IMR-90 (cell line): ENCODE data around the gene MRPS21. TPM values are rescaled to one million over a fixed set of nuclear protein-coding genes. Genes with fewer than 3 reads are reported as not detected.

Experiments used
- ATAC-seq: fragments of 200-7000 bp; cut with Tn5 transposase; 2 replicates; pipeline ENCODE4 v1.9.1; 2020; ENCODE audit warnings: low read depth, mild to moderate bottlenecking, moderate library complexity
- BruUV-seq: library from RNA; stranded (reverse); fragments of 400-500 nt; replicated peaks from 2 replicates; lab custom pipeline; 2021; lab: Mats Ljungman, UMichigan
- CTCF ChIA-PET: fragments of 300-600 bp; formaldehyde crosslinking; extraction: SDS; loops from one replicate; lab custom pipeline; 2021; ENCODE audit warnings: antibody characterized with exemption; lab: Yijun Ruan, JAX
- POLR2A ChIA-PET: fragments of 300-600 bp; sonication (Branson Sonifier 250); formaldehyde crosslinking; loops from one replicate; lab custom pipeline; 2022; ENCODE audit warnings: antibody characterized with exemption; ENCODE audit not compliant: unreplicated experiment; lab: Charles Lee
- DNase-seq: peaks from one replicate; pipeline ENCODE4 v3.0.0; 2013
- H2AFZ ChIP-seq: replicated peaks from 2 replicates; pipeline ENCODE3; 2013; ENCODE audit warnings: low read length, mild to moderate bottlenecking; ENCODE audit not compliant: poor library complexity
- H2AK5ac ChIP-seq: 2 replicates; pipeline ENCODE4 v1.6.1; 2013; ENCODE audit warnings: low read depth, low read length, inconsistent platforms
- H2AK9ac ChIP-seq: replicated peaks from 2 replicates; pipeline ENCODE3; 2013; ENCODE audit warnings: mild to moderate bottlenecking, low read depth, low read length, moderate library complexity; ENCODE audit not compliant: poor library complexity
- H2BK120ac ChIP-seq: 2 replicates; pipeline ENCODE4 v1.6.1; 2013; ENCODE audit warnings: low read depth, low read length, inconsistent platforms
- H2BK15ac ChIP-seq: 3 replicates; pipeline ENCODE4 v1.6.1; 2013; ENCODE audit warnings: low read depth, low read length, inconsistent platforms
- H2BK20ac ChIP-seq: 2 replicates; pipeline ENCODE4 v1.6.1; 2013; ENCODE audit warnings: low read depth, mild to moderate bottlenecking, inconsistent platforms, low read length, moderate library complexity
- H2BK5ac ChIP-seq: 2 replicates; pipeline ENCODE4 v1.6.1; 2013; ENCODE audit warnings: mild to moderate bottlenecking, low read depth, low read length, inconsistent platforms; ENCODE audit not compliant: poor library complexity, severe bottlenecking
- H3K14ac ChIP-seq: replicated peaks from 2 replicates; pipeline ENCODE4 v1.6.1; 2013; ENCODE audit warnings: low read depth, low read length, inconsistent platforms
- H3K18ac ChIP-seq: 2 replicates; pipeline ENCODE4 v1.6.1; 2013; ENCODE audit warnings: low read depth, low read length, control low read depth
- H3K23ac ChIP-seq: 2 replicates; pipeline ENCODE4 v1.6.1; 2013; ENCODE audit warnings: low read depth, low read length, inconsistent platforms
- H3K27ac ChIP-seq: 2 replicates; pipeline ENCODE4 v1.5.1; 2013; ENCODE audit warnings: mild to moderate bottlenecking, control low read depth, low read length; ENCODE audit not compliant: insufficient read depth
- H3K27me3 ChIP-seq: 2 replicates; pipeline ENCODE4 v1.6.1; 2013; ENCODE audit warnings: low read length; ENCODE audit not compliant: control insufficient read depth, insufficient read depth
- H3K36me3 ChIP-seq: 2 replicates; pipeline ENCODE4 v1.6.1; 2013; ENCODE audit warnings: low read length, mixed read lengths; ENCODE audit not compliant: control insufficient read depth, insufficient read depth
- H3K4ac ChIP-seq: 2 replicates; pipeline ENCODE4 v1.6.1; 2013; ENCODE audit warnings: low read depth, low read length, inconsistent platforms
- H3K4me1 ChIP-seq: 2 replicates; pipeline ENCODE4 v1.6.1; 2013; ENCODE audit warnings: low read length, mixed read lengths; ENCODE audit not compliant: control insufficient read depth, insufficient read depth
- H3K4me2 ChIP-seq: 2 replicates; pipeline ENCODE4 v1.6.1; 2013; ENCODE audit warnings: low read depth, mild to moderate bottlenecking, control low read depth, low read length, moderate library complexity
- H3K4me3 ChIP-seq: 2 replicates; pipeline ENCODE4 v1.5.1; 2013; ENCODE audit warnings: low read depth, mild to moderate bottlenecking, control low read depth, low read length, moderate library complexity; ENCODE audit not compliant: insufficient read depth
- H3K56ac ChIP-seq: 2 replicates; pipeline ENCODE4 v1.6.1; 2013; ENCODE audit warnings: low read length, inconsistent platforms; ENCODE audit not compliant: insufficient read depth; ENCODE audit errors: extremely low read depth
- H3K79me1 ChIP-seq, 2 experiments: 2 replicates each; pipeline ENCODE4 v1.6.1; 2013; ENCODE audit warnings: low read length in 2 of 2, inconsistent platforms in 1 of 2, low read depth in 1 of 2
- H3K9ac ChIP-seq: 2 replicates; pipeline ENCODE4 v1.6.1; 2013; ENCODE audit warnings: low read depth, low read length, control low read depth
- H3K9me1 ChIP-seq: 2 replicates; pipeline ENCODE4 v1.6.1; 2013; ENCODE audit warnings: low read length, inconsistent platforms; ENCODE audit not compliant: insufficient read depth
- H3K9me3 ChIP-seq: 2 replicates; pipeline ENCODE4 v1.6.1; 2013; ENCODE audit warnings: low read length; ENCODE audit not compliant: control insufficient read depth, insufficient read depth
- H4K20me1 ChIP-seq: 2 replicates; pipeline ENCODE4 v1.6.1; 2013; ENCODE audit warnings: low read length, inconsistent platforms; ENCODE audit not compliant: insufficient read depth
- H4K5ac ChIP-seq: 2 replicates; pipeline ENCODE4 v1.6.1; 2013; ENCODE audit warnings: mild to moderate bottlenecking, low read depth, low read length, control low read depth
- H4K8ac ChIP-seq, 2 experiments: 2 replicates each; pipeline ENCODE4 v1.6.1; 2013; ENCODE audit warnings: low read depth in 2 of 2, low read length in 2 of 2, control low read depth in 1 of 2, inconsistent platforms in 1 of 2
- H4K91ac ChIP-seq: 2 replicates; pipeline ENCODE4 v1.6.1; 2013; ENCODE audit warnings: low read depth, low read length, inconsistent platforms; ENCODE audit not compliant: insufficient read depth
- BHLHE40 ChIP-seq: fragments of 150-350 bp; IDR thresholded peaks from 2 replicates; pipeline ENCODE4 v1.6.1; 2016; ENCODE audit warnings: mild to moderate bottlenecking, low read depth, low read length
- CEBPB ChIP-seq: IDR thresholded peaks from 2 replicates; pipeline ENCODE4 v1.6.1; 2012; ENCODE audit warnings: low read depth, low read length, improper control_type of control experiment
- CHD1 ChIP-seq: IDR thresholded peaks from 2 replicates; pipeline ENCODE4 v1.6.1; 2012; ENCODE audit warnings: low read depth, low read length, improper control_type of control experiment
- CTCF ChIP-seq: conservative IDR thresholded peaks from 2 replicates; pipeline ENCODE4 v1.5.1; 2012; ENCODE audit warnings: mild to moderate bottlenecking, low read depth, low read length, improper control_type of control experiment
- FOS ChIP-seq: fragments of 150-350 bp; IDR thresholded peaks from 2 replicates; pipeline ENCODE4 v1.6.1; 2016; ENCODE audit warnings: low read depth, low read length
- MAFK ChIP-seq: IDR thresholded peaks from 2 replicates; pipeline ENCODE4 v1.6.1; 2012; ENCODE audit warnings: low read depth, low read length, improper control_type of control experiment
- NFE2L2 ChIP-seq: fragments of 150-350 bp; IDR thresholded peaks from 2 replicates; pipeline ENCODE4 v1.6.1; 2016; ENCODE audit warnings: low read depth, mild to moderate bottlenecking, low read length
- POLR2A ChIP-seq: IDR thresholded peaks from 2 replicates; pipeline ENCODE4 v1.6.1; 2012; ENCODE audit warnings: mild to moderate bottlenecking, low read depth, low read length
- RAD21 ChIP-seq: IDR thresholded peaks from 2 replicates; pipeline ENCODE4 v1.6.1; 2012; ENCODE audit warnings: low read length, improper control_type of control experiment
- RCOR1 ChIP-seq: IDR thresholded peaks from 2 replicates; pipeline ENCODE4 v1.6.1; 2012; ENCODE audit warnings: mild to moderate bottlenecking, low read length, improper control_type of control experiment; ENCODE audit not compliant: insufficient replicate concordance
- RFX5 ChIP-seq: IDR thresholded peaks from 2 replicates; pipeline ENCODE4 v1.8.0; 2012; ENCODE audit warnings: low read depth, mild to moderate bottlenecking, low read length, moderate library complexity
- SMC3 ChIP-seq: fragments of 150-350 bp; IDR thresholded peaks from 2 replicates; pipeline ENCODE4 v1.6.1; 2016; ENCODE audit warnings: low read depth, mild to moderate bottlenecking, antibody characterized with exemption, low read length, moderate library complexity
- USF2 ChIP-seq: fragments of 150-350 bp; IDR thresholded peaks from 2 replicates; pipeline ENCODE4 v1.6.1; 2017; ENCODE audit warnings: mild to moderate bottlenecking, antibody characterized with exemption, low read length, low read depth
- WGBS, 2 experiments: methylation state at CpG; one replicate each; pipeline versions ENCODE4 v1.1.5 to v1.1.7; 2013; ENCODE audit warnings: missing lambda C conversion rate in 2 of 2; ENCODE audit not compliant: insufficient read length in 1 of 2; ENCODE audit errors: extremely low coverage in 2 of 2; 5-methylcytosine and 5-hydroxymethylcytosine counted together
- dilution Hi-C: fragments of 300-500 bp; cut with HindIII; formaldehyde crosslinking; loops from one replicate; pipeline ENCODE4 v1.14.3; 2018; ENCODE audit warnings: low sequenced_read_pairs; ENCODE audit not compliant: unreplicated experiment
- in situ Hi-C: fragments of 300-500 bp; cut with MboI; formaldehyde crosslinking; loops from 3 replicates; pipeline ENCODE4 v1.14.3; 2019; ENCODE audit warnings: low sequenced_read_pairs, inconsistent platforms, mixed read lengths
- intact Hi-C: fragments of 100-400 bp; cut with micrococcal nuclease; formaldehyde crosslinking; loops from 2 replicates; pipeline ENCODE4 v1.10.0; 2022
- polyA plus RNA-seq, 3 experiments: library from polyadenylated mRNA; depleted of rRNA; stranded (reverse); fragments of >200 nt; gene quantifications; 2 replicates each; pipeline ENCODE4 v1.2.3, GENCODE V29; 2012; ENCODE audit warnings: low replicate concordance in 1 of 3
- total RNA-seq: library from RNA; depleted of rRNA; stranded (reverse); fragments of >200 nt; gene quantifications from 2 replicates; pipeline ENCODE4 v1.2.3, GENCODE V29; 2012

The MRPS21 gene
- total and polyA plus RNA-seq, 2 of the 4 experiments (the other 2 are of a cell fraction), result 52.3 to 74.6 TPM

DNA sequence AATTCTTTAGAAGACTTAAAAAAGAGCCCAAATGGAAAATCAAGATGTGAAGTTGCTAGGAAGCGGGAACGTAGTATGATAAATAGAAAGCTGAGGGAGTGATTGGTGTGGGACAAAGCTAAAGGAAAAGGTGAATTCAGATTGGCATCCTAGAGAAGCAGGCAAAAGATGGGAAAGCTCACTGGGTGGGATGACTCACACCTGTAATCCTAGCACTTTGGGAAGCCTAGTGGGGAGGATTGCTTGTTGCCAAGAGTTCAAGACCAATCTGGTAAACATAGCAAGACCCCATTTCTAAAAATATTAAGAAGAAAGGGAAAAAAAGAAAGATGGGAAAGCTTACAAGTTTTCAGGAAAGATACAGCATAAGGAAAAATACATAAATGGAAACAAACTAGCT lies 1.8 kb downstream of the MRPS21 start:
- H3K14ac ChIP-seq, result no peak overlapping the region
- H2AK9ac ChIP-seq, result no peak overlapping the region
- no peak overlapping the region for H2BK20ac ChIP-seq
- DNase-seq, result no peak
- H2BK15ac ChIP-seq, result no peak overlapping the region
- H3K27me3 ChIP-seq, result no peaks in the 10 kb centered on the region
- in situ Hi-C loops, result no loop called here
- ChIA-PET POLR2A (no interaction called here), CTCF (interaction anchor here (0.6 kb wide), 1 partner anchor 16 kb away, joined by 4 read pairs; no protein-coding TSS in a partner anchor)
- H3K23ac ChIP-seq, result no peak overlapping the region
- TF ChIP-seq CTCF, result no peak
- no peak for TF ChIP-seq RAD21
- no peak for TF ChIP-seq POLR2A
- TF ChIP-seq MAFK, result no peak
- no peak for TF ChIP-seq CHD1
- TF ChIP-seq RCOR1, result no peak
- no peak for TF ChIP-seq NFE2L2
- no peak for TF ChIP-seq RFX5
- TF ChIP-seq BHLHE40, result no peak
- no peak for TF ChIP-seq USF2
- TF ChIP-seq SMC3, result no peak
- TF ChIP-seq FOS, result no peak
- TF ChIP-seq CEBPB, result no peak
- peaks cover 2% of the 10 kb centered on the region; the same call in 1 of the 2 replicates for H3K4me1 ChIP-seq
- no peak overlapping the region for H2AFZ ChIP-seq
- BruUV-seq, result no TSS peak
- no peak overlapping the region for H4K91ac ChIP-seq
- no peak overlapping the region for H2BK120ac ChIP-seq
- H4K8ac ChIP-seq, result no peak overlapping the region
- dilution Hi-C loops, result no loop called here
- WGBS, 2 experiments, result 100% methylated on average over 2 of the region's 2 CpGs; no CpG with 5 or more reads in 1 of the 2 experiments
- H3K4ac ChIP-seq, result no peak overlapping the region
- no peak overlapping the region for H3K4me3 ChIP-seq
- no peak for ATAC-seq
- H3K18ac ChIP-seq, result no peak overlapping the region
- H3K56ac ChIP-seq, result no peak overlapping the region
- no peak overlapping the region for H3K9ac ChIP-seq
- H3K79me1 ChIP-seq, result peaks cover 20 to 39% of the 10 kb centered on the region in 2 experiments
- H3K27ac ChIP-seq, result no peak overlapping the region
- H2AK5ac ChIP-seq, result no peak overlapping the region
- no peak overlapping the region for H4K5ac ChIP-seq
- H3K36me3 ChIP-seq, result peaks cover 16% of the 10 kb centered on the region
- intact Hi-C loops, result no loop called here
- no peak overlapping the region for H2BK5ac ChIP-seq
- H4K20me1 ChIP-seq, result no peaks in the 10 kb centered on the region
- H3K9me3 ChIP-seq, result no peaks in the 10 kb centered on the region
- peaks cover 4% of the 10 kb centered on the region for H3K9me1 ChIP-seq
- no peak overlapping the region for H3K4me2 ChIP-seq
